ENCODE data around the gene CACNG7.
"Not testable (repeated sequence)": the region's sequence is repeated elsewhere in the genome, so short reads cannot be mapped to it uniquely, and the experiment has no call there.

The CACNG7 gene

DNA sequence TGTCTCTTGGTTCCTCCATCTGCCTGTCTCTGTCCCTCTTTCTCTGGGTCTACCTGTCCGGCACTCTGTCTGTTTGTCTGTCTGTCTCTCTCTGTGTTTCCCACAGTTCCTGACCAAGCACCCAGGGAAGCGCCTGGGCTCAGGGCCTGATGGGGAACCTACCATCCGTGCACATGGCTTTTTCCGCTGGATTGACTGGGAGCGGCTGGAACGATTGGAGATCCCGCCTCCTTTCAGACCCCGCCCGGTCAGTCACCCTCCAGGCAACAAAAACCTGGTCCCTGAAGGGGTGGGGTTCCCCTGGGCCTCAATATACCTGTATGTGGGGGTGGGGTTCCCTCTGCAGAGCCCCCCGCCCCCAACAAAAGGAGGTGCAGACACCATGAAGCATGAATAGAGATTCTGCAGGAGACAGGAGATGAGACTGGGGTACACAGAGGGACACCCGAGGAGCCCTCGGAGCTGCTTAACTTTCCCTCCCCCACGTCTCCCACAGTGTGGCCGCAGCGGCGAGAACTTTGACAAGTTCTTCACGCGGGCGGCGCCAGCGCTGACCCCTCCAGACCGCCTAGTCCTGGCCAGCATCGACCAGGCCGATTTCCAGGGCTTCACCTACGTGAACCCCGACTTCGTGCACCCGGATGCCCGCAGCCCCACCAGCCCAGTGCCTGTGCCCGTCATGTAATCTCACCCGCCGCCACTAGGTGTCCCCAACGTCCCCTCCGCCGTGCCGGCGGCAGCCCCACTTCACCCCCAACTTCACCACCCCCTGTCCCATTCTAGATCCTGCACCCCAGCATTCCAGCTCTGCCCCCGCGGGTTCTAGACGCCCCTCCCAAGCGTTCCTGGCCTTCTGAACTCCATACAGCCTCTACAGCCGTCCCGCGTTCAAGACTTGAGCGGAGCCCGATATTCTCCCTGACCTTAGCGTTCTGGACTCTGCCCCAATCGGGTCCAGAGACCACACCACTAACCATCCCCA, 2.6 kb upstream of the CACNG7 start:
- DNase-seq: peak; percentile 71

DNA sequence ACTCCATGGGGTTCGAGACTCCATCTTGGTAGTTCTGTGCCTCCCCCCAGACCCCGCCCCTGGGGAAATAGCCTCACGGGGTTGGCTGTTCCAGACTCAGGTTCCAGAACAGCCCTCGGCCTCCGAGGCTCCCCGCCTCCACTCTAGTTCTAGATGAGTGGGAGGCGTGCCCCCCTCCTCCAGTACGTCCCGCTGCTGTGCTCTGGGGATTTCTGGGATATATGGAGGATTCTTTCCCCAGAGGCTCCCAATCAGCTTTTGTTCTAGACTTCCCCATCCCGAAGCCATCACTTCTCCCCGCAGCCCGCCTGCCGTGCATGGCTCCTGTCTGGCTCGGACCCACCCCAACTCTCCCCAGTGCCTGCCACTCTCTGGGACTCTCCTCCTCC, 1.9 kb upstream of the CACNG7 start:
- DNase-seq: no peak

DNA sequence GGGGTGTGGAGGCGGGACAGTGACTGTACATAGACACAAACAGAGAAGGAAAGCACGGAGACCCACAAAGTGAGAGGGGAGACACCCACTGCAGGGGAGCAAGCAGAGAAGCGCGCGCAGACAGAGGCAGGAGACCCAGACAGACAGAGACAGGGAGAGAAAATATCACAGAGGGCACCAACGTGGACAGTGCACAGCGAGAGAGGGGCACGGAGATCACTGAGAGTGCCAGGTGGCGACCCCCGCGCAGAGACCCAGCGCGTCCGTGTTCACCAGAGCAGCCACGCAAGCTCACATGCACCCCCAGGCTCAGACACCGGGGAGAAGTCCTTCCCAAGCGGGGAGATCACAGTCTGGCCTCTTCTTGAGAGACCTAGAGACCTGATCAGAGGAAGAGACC, 1.4 kb upstream of the CACNG7 start:
- DNase-seq: no peak

DNA sequence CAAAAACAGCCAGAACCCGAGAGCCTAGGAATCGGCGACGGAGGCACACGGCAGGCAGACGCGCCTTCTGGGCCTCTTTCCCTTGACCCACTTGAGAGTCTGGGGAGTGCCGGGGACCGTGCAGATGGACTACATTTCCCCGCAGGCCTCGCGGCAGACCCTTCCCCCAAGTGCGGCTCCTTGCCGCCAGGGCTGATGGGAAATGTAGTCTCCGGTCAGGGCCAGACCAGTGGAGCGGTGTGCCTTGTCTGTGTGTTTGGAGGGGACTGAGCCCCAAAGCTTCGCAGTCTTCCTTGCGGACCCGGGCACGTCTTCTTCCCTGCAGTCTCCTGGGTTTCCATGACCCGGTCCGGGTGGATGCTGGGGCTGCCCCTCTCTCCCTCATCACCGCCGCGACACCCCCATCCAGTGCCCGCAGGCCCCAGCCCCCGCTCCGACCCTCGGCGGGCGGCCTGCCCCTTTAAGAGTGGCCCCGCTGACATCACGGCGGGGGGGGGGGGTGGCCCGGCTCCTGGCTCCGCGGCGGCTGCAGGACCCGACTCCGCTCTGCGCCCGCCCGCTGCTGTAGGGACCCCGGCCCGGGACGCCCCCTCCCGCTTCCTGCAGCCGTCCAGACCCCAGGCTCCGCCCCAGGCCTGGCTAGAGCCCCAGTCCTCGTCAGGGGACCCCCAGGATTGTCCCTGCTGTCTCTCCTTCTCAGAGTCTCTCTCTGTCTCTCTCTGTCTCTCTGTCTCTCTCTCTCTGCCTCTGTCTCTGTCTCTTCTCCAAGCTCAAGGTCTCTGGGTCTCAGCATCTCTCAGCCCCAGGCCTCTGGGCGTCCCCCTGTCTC, 758 bp upstream of the CACNG7 start:
- peak; percentile 90 for DNase-seq

DNA sequence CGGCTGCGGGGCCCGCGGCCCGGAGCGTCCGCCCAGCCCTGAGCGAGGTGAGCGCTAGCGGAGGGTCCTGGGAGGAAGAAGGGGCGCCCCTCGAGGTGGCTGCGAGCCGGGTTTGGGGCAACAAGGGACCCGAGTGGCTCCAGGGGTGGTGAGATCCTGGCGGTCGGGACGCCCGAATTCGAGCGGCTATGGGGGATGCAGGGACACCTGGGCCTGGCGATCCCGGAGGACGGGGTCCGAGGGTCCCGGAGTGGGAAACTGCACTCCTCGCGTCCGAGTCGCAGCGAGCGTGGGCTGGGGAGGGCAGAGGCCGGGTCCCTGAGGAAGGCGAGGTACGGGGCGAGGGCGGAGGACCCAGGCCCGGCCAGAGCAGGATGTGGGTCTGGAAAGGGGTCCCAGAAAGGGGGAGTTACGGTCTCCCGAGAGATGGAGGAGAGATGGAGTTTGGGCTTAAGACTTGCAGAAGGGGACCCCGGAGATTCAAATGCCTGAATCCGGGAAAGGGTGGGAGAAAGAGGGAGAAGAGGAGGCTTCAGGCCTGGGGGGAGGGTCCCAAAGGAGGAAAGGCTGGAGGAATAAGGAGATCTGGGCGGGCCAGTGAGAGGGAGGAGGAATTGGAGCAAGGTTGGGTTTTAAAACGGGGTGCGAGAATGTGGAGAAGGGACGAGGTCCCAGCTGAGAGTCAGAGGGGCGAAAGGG, 542 bp downstream of the CACNG7 start:
- peak; percentile 72 for DNase-seq

DNA sequence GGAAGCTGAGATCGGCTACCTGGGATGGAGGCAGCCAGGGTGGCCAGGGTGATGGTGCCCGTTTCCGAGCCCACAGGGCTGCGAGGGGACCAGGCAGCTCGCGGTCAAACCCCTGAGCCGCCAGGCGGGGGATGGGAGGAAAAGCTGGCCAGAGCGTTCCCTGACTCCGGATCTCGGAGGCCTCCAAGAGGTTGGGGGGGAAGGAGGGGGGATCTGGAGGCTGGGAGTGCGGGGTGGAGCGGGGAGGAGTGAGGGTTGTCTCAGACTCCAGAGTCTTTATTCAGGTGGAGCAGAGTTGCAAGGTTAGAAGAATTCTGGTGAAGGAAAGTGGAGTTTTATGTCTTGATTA, 1.1 kb downstream of the CACNG7 start:
- DNase-seq: peak; percentile 53

DNA sequence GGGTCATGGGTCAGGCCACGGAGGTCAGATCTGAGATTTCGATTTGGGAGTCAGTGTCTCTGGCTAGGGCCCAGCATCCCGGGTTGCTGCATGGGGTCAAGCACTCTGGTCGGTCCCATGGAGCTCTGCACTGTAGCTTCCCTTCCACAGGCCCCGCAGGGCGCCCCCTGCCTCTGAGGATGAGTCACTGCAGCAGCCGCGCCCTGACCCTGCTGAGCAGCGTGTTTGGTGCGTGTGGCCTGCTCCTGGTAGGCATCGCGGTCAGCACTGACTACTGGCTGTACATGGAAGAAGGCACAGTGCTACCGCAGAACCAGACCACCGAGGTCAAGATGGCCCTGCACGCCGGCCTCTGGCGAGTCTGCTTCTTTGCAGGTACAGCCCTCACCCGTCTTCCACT, 3.6 kb downstream of the CACNG7 start:
- no peak for DNase-seq

DNA sequence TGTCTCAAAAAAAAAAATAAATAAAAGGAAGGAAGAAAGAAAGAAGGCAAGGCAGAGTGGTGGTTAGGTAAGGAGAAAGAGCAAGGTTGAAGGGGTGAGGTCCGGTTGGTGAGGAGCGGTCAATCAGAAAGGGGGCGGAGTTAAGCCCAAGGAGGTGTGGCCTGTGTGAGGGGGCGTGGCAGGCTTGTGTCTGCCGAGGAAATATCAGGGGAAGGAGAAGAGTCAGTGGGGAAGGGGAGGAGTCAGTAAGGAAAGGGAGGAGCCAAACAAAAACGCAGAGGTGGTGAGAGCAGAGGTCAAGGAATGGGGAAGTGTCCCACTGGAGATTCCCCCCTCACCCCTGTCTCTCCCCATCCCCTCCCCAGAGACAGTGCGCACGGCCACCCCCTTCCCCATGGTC, 5.9 kb downstream of the CACNG7 start:
- DNase-seq: no peak

DNA sequence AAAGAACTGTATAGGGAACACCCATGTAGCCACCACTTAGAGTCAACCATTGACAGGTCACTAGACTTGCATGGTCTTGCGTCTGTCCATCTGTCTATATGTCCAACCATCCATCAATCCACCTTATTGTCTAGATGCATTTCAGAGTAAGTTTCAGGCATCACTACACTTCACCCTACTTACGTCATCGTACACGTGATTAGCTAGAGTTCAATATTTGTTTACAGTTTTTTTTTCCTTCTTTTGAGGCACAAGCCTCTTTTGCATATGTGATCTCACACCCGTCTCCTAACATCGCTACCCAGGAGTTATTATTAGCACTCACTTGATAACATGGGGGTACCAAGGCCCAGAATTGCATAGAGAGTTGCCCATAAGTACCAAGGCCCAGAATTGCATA, 6.9 kb downstream of the CACNG7 start:
- DNase-seq: no peak

DNA sequence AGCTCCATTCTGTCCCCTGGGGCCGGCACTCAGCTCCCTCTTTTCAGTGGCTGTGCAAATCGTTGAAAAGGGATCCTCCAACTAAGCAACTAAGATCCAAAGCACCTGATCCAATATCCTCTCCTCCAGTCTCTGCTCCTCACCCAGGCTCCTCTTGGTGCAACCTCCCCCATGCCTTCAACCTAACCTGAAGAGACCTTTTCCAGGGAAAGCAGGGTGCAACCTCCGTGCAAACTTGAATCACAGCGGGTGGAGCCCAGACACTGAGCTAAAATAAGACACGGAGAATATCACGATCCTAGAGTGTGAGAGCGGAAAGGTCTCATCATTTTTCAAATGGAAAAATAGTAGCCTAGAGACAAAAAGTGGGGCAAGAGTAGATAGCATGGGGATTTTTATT, 8.3 kb downstream of the CACNG7 start:
- no peak for DNase-seq

DNA sequence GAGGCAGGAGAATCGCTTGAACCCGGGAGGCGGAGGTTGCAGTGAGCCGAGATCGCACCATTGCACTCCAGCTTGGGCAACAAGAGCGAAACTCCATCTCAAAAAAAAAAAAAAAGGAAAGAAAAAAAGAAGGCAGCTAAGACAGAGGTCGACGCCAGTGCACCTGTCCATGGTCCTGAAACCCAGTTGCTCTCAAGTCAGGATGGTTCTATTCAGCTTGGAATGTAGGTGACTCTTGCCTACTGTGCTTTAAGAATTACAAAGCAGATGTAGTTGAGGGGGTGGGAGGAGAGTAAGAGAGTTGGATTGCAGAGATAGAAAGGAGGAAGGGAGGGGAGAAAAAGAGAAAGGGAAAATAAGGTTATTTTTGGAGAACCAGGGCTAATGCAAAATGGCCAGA, 18.7 kb downstream of the CACNG7 start:
- DNase-seq: no peak

DNA sequence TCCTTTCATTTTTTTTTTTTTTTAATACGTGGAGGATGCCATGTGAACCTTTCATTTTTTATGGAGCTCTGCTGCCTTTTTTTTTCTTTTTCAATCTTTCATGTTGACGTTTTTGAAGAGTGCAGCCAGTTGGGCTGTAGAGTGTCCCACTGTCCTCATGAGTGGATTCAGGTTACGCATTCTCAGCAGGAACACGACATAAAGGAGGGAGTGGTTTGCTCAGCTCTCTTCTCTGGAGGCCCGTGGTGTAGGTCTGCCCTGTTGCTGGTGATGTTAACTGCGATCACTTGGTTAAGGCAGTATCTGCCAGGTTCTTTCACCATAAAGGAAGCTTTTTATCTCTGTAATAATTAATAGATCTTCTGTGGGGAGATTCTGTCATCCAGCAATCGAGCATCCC, 27.0 kb downstream of the CACNG7 start:
- DNase-seq: no peak

DNA sequence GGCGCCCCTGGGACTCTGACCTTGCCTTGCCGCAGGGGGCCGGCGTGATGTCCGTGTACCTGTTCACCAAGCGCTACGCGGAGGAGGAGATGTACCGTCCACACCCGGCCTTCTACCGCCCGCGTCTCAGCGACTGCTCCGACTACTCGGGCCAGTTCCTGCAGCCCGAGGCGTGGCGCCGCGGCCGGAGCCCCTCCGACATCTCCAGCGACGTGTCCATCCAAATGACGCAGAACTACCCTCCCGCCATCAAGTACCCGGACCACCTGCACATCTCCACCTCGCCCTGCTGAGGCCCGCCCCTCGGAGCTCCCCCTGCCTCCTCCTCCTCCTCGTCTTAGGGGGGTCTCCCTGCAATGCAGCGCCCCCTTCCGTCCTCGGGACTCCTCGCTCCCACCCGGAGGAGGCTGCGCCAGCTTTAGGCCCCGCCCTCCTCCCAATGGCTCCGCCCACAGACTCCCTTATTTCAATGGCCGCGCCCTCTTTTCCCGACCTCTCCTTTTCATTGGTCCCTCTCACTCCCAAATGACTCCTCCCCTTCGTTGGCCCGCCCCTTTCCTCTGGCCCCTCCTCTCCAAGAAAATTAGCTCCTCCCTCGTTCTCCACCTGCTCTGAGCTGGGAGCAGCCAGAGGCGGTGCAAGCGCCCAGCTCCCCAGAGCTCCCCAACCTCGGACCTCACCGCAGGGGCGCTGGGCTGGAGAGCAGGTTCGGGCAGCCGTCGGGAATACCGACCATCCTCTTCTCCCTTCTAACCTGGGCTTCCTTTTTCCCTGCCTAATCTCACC, 33.1 kb downstream of the CACNG7 start:
- peak; percentile 54 for DNase-seq

DNA sequence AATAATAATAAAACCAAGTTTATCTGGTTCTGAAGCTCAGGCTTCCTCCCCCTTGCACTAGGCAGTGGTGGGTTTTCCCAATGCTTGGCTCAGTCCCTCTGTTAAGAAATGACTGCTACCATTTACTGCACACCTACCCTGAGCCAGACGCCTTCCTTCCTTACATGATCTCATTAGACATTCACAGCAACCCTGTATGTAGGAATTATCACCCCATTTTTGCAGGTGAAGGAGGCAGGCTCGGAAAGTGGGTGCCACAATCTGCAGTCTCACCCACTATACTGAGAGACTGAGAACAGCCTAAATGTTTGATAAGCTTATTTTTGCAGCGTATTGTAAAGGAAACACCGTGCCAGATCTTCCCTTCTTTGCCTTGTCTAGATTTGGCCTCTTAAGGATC, 35.3 kb downstream of the CACNG7 start:
- DNase-seq: no peak

DNA sequence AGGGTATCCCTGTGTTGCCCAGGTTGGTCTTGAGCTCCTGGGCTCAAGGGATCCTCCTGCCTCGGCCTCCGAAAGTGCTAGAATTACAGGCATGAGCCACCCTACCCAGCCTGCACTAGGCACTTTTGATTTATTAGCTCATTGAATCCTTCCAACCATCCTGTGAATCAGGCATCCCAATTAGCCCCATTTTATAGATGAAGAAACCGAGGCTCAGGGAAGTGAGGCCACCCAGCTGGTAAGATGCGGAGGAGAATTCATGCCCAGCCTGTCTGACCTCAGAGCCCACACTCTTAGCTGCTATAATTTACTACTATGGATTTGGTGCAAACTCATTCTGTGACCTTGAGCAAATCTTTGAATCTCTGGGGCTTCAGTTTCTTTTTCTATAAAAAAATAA, 35.9 kb downstream of the CACNG7 start:
- no peak for DNase-seq

DNA sequence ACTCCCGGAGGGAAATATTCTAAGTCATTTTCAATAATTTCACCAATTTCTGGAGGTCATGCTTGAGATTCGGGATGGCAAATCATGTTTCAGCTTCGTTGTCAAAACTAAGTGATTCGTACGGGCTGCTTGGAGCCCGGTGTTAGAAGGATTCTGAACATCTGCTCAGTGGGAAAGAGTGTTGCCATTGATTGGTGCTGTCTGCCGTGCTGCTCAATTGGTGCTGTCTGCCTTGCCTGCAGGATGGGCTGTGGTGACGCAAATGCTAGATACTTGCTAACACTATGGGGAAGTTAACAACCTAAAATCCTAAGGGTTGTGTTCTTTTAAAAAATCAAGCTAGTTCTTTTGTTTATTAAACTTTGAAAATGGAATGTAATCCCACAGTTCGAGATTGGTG, 36.4 kb downstream of the CACNG7 start:
- no peak for DNase-seq

DNA sequence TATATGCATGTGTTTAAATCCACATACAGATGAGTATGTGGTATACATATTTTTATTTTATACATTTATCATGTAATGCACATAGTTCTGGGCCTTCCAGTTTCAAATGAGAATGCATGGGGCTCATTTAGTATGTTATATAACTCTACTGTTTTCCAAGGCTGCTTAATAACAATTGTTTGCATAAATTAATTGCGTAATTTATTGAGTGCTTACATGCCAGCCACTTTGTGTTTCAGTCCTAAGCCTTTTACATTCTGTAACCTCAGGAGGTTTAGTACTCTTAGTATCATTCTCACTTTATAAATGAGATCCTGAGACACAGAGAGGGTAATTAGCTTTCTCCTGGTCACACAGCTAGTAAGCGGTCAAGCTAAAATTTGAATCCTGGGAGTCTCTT, 36.9 kb downstream of the CACNG7 start:
- no peak for DNase-seq

DNA sequence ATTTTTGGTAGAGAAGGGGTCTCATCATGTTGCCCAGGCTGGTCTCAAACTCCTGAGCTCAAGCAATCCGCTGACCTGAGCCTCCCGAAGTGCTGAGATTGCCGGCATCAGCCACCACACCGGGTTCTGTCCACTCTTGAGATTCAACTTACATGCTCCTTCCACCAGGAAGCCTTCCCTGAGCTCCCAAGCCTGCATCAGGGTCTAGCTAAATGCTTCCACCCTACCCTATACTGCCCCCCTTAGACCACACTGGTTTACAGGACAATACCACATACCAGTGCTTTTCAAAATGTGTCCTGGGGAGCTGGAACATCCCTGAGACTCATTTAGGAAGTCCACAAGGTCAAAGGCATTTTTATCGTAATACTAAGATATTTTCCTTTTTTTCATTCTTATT, 38.5 kb downstream of the CACNG7 start:
- DNase-seq: no peak

DNA sequence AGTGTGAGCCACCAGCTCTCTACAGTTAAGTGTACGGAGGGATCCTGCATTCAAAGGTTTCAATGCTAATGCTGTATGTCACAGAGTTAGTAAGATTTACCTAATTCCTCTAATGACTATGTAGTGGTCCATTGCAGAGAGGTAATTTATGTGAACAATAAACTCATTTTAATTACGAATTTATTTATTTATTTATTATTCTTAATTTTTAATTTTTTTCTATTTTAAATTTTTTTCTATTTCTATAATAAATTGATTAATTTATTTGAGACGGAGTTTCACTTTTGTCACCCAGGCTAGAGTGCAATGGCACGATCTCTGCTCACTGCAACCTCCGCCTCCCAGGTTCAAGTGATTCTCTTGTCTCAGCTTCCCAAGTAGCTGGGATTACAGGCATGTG, 39.5 kb downstream of the CACNG7 start:
- DNase-seq: not testable (repeated sequence)

DNA sequence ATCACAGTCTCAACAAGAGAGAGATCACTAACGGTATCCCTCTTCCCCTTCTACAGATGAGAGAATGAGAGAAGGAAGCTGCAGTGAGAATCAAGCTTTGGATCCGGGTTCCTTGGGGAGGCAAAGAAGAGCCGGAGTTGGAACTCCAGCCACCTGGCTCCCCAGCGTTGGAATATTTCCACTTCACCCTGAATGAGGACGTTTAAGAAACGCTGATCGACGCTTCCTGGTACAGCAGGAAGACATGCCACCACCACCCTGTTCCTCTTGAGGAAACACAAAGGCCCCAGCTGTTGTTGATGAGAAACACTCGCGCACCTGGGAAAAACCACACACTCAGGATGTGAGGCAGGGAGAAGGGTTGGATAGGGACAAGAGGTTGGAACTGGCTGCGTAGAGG, 42.4 kb downstream of the CACNG7 start:
- DNase-seq: no peak

DNA sequence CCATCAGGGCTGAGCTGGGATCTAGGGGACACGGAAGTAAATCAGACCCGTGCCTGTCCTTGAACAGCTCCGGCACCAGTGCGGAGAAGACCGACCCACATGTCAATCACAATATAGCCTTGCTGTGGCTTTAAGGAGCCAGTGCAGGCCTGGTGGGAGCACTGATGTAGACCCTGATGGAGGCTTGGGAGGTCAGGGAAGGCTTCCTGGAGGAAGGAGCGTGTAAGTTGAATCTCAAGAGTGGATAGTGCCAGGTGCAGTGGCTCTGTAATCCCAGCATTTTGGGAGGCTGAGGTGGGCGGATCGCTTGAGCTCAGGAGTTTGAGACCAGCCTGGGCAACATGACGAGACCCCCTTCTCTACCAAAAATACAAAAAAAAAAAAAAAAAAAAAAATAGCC, 42.9 kb downstream of the CACNG7 start:
- DNase-seq: no peak

DNA sequence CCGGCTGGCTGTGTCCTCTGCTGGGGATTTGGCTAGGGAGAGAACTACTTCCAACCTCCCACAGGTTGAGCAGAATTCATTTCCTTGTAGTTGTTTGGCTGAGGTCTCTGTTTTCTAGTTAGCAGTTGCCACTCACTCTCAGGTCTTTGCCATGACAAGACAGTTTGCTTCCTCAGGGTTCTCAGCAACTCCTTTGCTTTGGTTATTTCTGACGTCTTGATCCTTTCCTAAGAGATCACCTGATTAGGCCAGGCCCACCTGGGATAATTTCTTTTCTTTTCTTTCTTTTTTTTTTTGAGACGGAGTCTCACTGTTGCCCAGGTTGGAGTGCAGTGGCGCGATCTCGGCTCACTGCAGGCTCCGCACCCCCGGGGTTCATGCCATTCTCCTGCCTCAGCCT, 44.3 kb downstream of the CACNG7 start:
- no peak for DNase-seq

All from retina (tissue), 1 donor.